Keratinocyte (primary cell): ENCODE measurements around the gene ATP5ME. TPM values are rescaled to one million over a fixed set of nuclear protein-coding genes. Genes with fewer than 3 reads are reported as not detected.

Experiments used
- DNase-seq: peaks from one replicate; pipeline ENCODE4 v3.0.0-alpha.2; 2011; ENCODE audit warnings: low read depth, missing footprints, low spot score
- FAIRE-seq: peaks from 2 replicates; lab custom pipeline; 2011; peaks lifted over from hg19 to GRCh38; lab: Jason Lieb, UNC
- H2AFZ ChIP-seq: 2 replicates; pipeline ENCODE4 v1.6.0; 2012; ENCODE audit warnings: low read length, control low read depth, inconsistent platforms; ENCODE audit not compliant: control insufficient read depth
- H3K27ac ChIP-seq: 2 replicates; pipeline ENCODE4 v1.5.1; 2011; ENCODE audit warnings: low read length; ENCODE audit not compliant: control insufficient read depth, insufficient read depth
- H3K27me3 ChIP-seq: 3 replicates; pipeline ENCODE4 v1.6.0; 2011; ENCODE audit warnings: low read length; ENCODE audit not compliant: control insufficient read depth, insufficient read depth; ENCODE audit errors: extremely low read depth
- H3K36me3 ChIP-seq, 2 experiments: 2 replicates in 1 of 2; 3 replicates in 1 of 2; pipeline ENCODE4 v1.5.1; 2011; ENCODE audit warnings: low read length in 2 of 2, mild to moderate bottlenecking in 1 of 2; ENCODE audit not compliant: control insufficient read depth in 2 of 2, insufficient read depth in 2 of 2; ENCODE audit errors: extremely low read depth in 1 of 2
- H3K4me1 ChIP-seq: 3 replicates; pipeline ENCODE4 v1.5.1; 2011; ENCODE audit warnings: low read length; ENCODE audit not compliant: control insufficient read depth, insufficient read depth; ENCODE audit errors: extremely low read depth
- H3K4me2 ChIP-seq: 3 replicates; pipeline ENCODE4 v1.6.0; 2011; ENCODE audit warnings: low read depth, low read length; ENCODE audit not compliant: control insufficient read depth, insufficient read depth; ENCODE audit errors: extremely low read depth
- H3K4me3 ChIP-seq, 3 experiments: fragments of 200-600 bp in 1 of 3; sonication (generic) in 1 of 3; 2 replicates in 2 of 3; 3 replicates in 1 of 3; pipeline ENCODE4 v1.5.1; 2011 to 2016; ENCODE audit warnings: low read length in 3 of 3, mild to moderate bottlenecking in 3 of 3, control low read depth in 2 of 3, inconsistent platforms in 1 of 3, low read depth in 1 of 3, mixed read lengths in 1 of 3, mixed run types in 1 of 3, moderate library complexity in 1 of 3; ENCODE audit not compliant: control insufficient read depth in 2 of 3, insufficient read depth in 2 of 3; ENCODE audit errors: extremely low read depth in 1 of 3
- H3K79me2 ChIP-seq: 2 replicates; pipeline ENCODE4 v1.6.0; 2012; ENCODE audit warnings: low read length; ENCODE audit not compliant: control insufficient read depth, insufficient read depth
- H3K9ac ChIP-seq: 3 replicates; pipeline ENCODE4 v1.6.0; 2011; ENCODE audit warnings: low read length; ENCODE audit not compliant: control insufficient read depth, insufficient read depth; ENCODE audit errors: extremely low read depth
- H3K9me1 ChIP-seq: 3 replicates; pipeline ENCODE4 v1.6.0; 2011; ENCODE audit warnings: low read length; ENCODE audit not compliant: control insufficient read depth, insufficient read depth; ENCODE audit errors: extremely low read depth
- H3K9me3 ChIP-seq: 2 replicates; pipeline ENCODE4 v1.5.1; 2012; ENCODE audit warnings: low read depth, low read length; ENCODE audit not compliant: control insufficient read depth
- H4K20me1 ChIP-seq: 3 replicates; pipeline ENCODE4 v1.6.0; 2011; ENCODE audit warnings: low read length; ENCODE audit not compliant: control insufficient read depth, insufficient read depth; ENCODE audit errors: extremely low read depth
- CTCF ChIP-seq, 3 experiments: IDR thresholded peaks in 1 of 3; conservative IDR thresholded peaks in 1 of 3; optimal IDR thresholded peaks in 1 of 3; 2 replicates in 2 of 3; 3 replicates in 1 of 3; pipeline versions ENCODE3 to v1.5.1; 2011; ENCODE audit warnings: low read length in 3 of 3, mild to moderate bottlenecking in 3 of 3, moderate library complexity in 2 of 3, control low read depth in 1 of 3, inconsistent platforms in 1 of 3; ENCODE audit not compliant: insufficient read depth in 2 of 3; ENCODE audit errors: extremely low read depth in 1 of 3
- EZH2 ChIP-seq: IDR thresholded peaks from one replicate; pipeline ENCODE4 v1.6.1; 2012; ENCODE audit warnings: inconsistent platforms, mild to moderate bottlenecking, low read length, moderate library complexity
- dilution Hi-C: fragments of 300-500 bp; cut with MboI; formaldehyde crosslinking; loops from one replicate; pipeline ENCODE4 v1.7.0; 2020; ENCODE audit warnings: low sequenced_read_pairs; ENCODE audit not compliant: extremely low pct_ligation_motif_present
- polyA plus RNA-seq, 5 experiments: library from polyadenylated mRNA; depleted of rRNA in 3 of 5; stranded (reverse) in 3 of 5; stranded (forward) in 1 of 5; unstranded in 1 of 5; fragments of >200 nt; gene quantifications; 1 replicate in 1 of 5; 2 replicates in 3 of 5; 3 replicates in 1 of 5; pipeline versions ENCODE4 v1.2.1 to v1.2.3, GENCODE V29; 2011 to 2012; ENCODE audit warnings: missing spikeins in 2 of 5, low read depth in 1 of 5, low replicate concordance in 1 of 5

Gene ATP5ME
- polyA plus RNA-seq, 1 donor (not counting 4 experiments of a cell fraction or from before 2014, with no cell fraction given), result 438 TPM

GRCh38 chr4:633406-633805 lies 40.7 kb downstream of the ATP5ME start:
- FAIRE-seq (no peak), DNase-seq (no peak)
- Histone ChIP-seq H4K20me1 (no peaks in the 10 kb centered on the region), H3K9me3 (peaks cover 13% of the 10 kb centered on the region), H3K79me2 (no peaks in the 10 kb centered on the region), H3K27me3 (peaks cover 15% of the 10 kb centered on the region), H3K4me2 (no peak overlapping the region), H3K9me1 (no peaks in the 10 kb centered on the region), H3K9ac (no peak overlapping the region), H3K27ac (no peak overlapping the region), H3K36me3 (no peaks in the 10 kb centered on the region), H3K4me3 (no peak overlapping the region), H3K4me1 (no peaks in the 10 kb centered on the region), H2AFZ (no peak overlapping the region)
- dilution Hi-C loops, result no loop called here
- TF ChIP-seq CTCF (optimal IDR thresholded peaks at IDR 0.05 in 1 of 3, IDR thresholded peaks at IDR 0.05 in 1 of 3, conservative IDR thresholded peaks at IDR 0.05 in 1 of 3; ENCODE audit: extremely low read depth in 1 of 3, insufficient read depth in 2 of 3, low read length in 3 of 3) (no peak), EZH2 (no peak)

- H3K27ac ChIP-seq, result no peak overlapping the region
- no peak overlapping the region for H3K4me3 ChIP-seq
- no peak overlapping the region for H3K4me2 ChIP-seq
- H3K4me1 ChIP-seq, result no peaks in the 10 kb centered on the region
- H3K9me1 ChIP-seq, result no peaks in the 10 kb centered on the region
- H3K9ac ChIP-seq, result no peak overlapping the region
- FAIRE-seq (no peak), DNase-seq (no peak)
- H2AFZ ChIP-seq, result no peak overlapping the region
- TF ChIP-seq EZH2, result no peak
- TF ChIP-seq CTCF (optimal IDR thresholded peaks at IDR 0.05 in 1 of 3, IDR thresholded peaks at IDR 0.05 in 1 of 3, conservative IDR thresholded peaks at IDR 0.05 in 1 of 3; ENCODE audit: extremely low read depth in 1 of 3, insufficient read depth in 2 of 3, low read length in 3 of 3), result no peak
- dilution Hi-C loops, result no loop called here
- H3K79me2 ChIP-seq, result no peaks in the 10 kb centered on the region
- H3K9me3 ChIP-seq, result peaks cover 13% of the 10 kb centered on the region
- peaks cover 15% of the 10 kb centered on the region for H3K27me3 ChIP-seq
- no peaks in the 10 kb centered on the region for H4K20me1 ChIP-seq
- H3K36me3 ChIP-seq, result no peaks in the 10 kb centered on the region
Measured at GRCh38 chr4:632926-633325, 41.1 kb downstream of the ATP5ME start.
